ENCODE results near the gene HEBP1.

GRCh38 chr12:13027032-13027431, 27.0 kb upstream of the HEBP1 start:
- TF ChIP-seq CTCF (conservative IDR thresholded peaks at IDR 0.05; ENCODE audit: low read depth, low read length) (no peak), EZH2 (IDR thresholded peaks at IDR 0.05; ENCODE audit: low read length, unreplicated experiment) (no peak), EZH2phosphoT487 (IDR thresholded peaks at IDR 0.05; ENCODE audit: borderline replicate concordance, low read length) (no peak)

All from PC-3 (cell line).